GM12874 (cell line): ENCODE measurements around the gene VSIG1.

Experiments
- CTCF ChIP-seq: IDR thresholded peaks from 2 replicates; pipeline ENCODE4 v1.5.1; 2011; ENCODE audit warnings: low read depth, mild to moderate bottlenecking, control low read depth, low read length, moderate library complexity; ENCODE audit not compliant: insufficient read depth

VSIG1 gene

GRCh38 chrX:108022491-108023089, 22.3 kb upstream of the VSIG1 start:
- no peak for TF ChIP-seq CTCF

- TF ChIP-seq CTCF = no peak
These were observed 19.5 kb upstream of the VSIG1 start for GRCh38 chrX:108025376-108025775.

- TF ChIP-seq CTCF = no peak
These were observed 18.8 kb upstream of the VSIG1 start for GRCh38 chrX:108025954-108026600.

- TF ChIP-seq CTCF = no peak
These were observed 16.0 kb upstream of the VSIG1 start for GRCh38 chrX:108028854-108029253.

GRCh38 chrX:108029928-108030711, 14.7 kb upstream of the VSIG1 start:
- TF ChIP-seq CTCF = no peak

- TF ChIP-seq CTCF = no peak
These were observed 11.9 kb upstream of the VSIG1 start for GRCh38 chrX:108032944-108033343.

GRCh38 chrX:108033890-108034289, 11.0 kb upstream of the VSIG1 start:
- no peak for TF ChIP-seq CTCF
